DND-41 (cell line): ENCODE measurements around the gene GALNT4.

ENCODE experiments used
- EZH2 ChIP-seq: IDR thresholded peaks from 3 replicates; pipeline ENCODE4 v1.6.1; 2012; ENCODE audit warnings: borderline replicate concordance, low read depth, mild to moderate bottlenecking, moderate library complexity, low read length, inconsistent platforms; ENCODE audit not compliant: severe bottlenecking
- TF ChIP-seq, protein P1 (sequence below): IDR thresholded peaks from 2 replicates; pipeline ENCODE4 v1.5.1; 2012; ENCODE audit warnings: borderline replicate concordance, low read length, moderate library complexity, mild to moderate bottlenecking; ENCODE audit not compliant: poor library complexity, severe bottlenecking; ENCODE audit errors: extremely low read depth

DNA sequence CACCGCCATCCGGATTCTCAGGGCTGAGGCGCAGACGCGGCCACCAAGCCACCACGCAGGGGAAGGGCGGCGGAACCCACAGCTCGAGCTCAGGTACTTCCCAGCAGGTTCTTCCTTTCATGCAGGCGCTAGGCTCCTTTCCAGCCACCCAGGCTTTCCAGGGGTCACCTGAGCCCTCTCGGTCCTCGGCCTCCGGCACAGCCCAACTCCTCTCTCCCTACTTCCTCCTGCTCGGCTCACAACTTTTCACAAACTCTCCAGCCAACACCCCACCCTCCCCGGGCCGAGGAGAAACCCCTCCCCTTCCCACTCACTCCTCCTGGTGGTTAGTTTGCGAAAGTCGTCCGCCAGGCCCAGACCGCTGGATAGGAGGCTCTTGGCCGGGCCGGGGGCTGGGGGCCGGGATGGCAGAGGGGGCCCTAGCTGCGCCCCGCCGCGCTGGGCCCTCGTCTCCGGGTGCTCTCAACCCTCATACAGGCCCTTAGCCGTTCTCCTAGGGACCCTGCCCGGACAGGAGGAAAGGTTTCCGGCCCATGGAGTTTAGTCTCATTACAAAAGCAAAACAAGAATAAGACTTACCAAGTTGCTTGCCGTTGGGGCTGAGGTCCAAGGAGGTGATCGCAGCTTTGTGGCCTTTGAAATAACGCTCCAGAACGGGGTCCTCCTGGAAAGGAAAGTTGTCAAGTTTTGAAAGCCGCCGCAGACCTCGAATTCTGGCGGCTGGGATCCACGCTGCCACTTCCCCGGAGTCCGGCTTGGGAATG is at the start of gene GALNT4:
- TF ChIP-seq, protein P1, sequence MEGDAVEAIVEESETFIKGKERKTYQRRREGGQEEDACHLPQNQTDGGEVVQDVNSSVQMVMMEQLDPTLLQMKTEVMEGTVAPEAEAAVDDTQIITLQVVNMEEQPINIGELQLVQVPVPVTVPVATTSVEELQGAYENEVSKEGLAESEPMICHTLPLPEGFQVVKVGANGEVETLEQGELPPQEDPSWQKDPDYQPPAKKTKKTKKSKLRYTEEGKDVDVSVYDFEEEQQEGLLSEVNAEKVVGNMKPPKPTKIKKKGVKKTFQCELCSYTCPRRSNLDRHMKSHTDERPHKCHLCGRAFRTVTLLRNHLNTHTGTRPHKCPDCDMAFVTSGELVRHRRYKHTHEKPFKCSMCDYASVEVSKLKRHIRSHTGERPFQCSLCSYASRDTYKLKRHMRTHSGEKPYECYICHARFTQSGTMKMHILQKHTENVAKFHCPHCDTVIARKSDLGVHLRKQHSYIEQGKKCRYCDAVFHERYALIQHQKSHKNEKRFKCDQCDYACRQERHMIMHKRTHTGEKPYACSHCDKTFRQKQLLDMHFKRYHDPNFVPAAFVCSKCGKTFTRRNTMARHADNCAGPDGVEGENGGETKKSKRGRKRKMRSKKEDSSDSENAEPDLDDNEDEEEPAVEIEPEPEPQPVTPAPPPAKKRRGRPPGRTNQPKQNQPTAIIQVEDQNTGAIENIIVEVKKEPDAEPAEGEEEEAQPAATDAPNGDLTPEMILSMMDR: peak; percentile 68
- no peak for TF ChIP-seq EZH2
